Ovary (tissue), 3 donors: Measurements from ENCODE around the gene MEF2B.

Source experiments
- EP300 ChIP-seq: sonication (generic); formaldehyde crosslinking; IDR thresholded peaks from one replicate; pipeline ENCODE4 v1.6.1; 2017; ENCODE audit warnings: antibody characterized with exemption
- POLR2A ChIP-seq: fragments of 450-650 bp; IDR thresholded peaks from one replicate; pipeline ENCODE4 v1.6.1; 2017; ENCODE audit warnings: antibody characterized with exemption, mild to moderate bottlenecking, moderate library complexity
- TF ChIP-seq, protein P1 (sequence below), 3 donors: fragments of 450-650 bp in 2 of 3; fragments of 200-600 bp in 1 of 3; IDR thresholded peaks; one replicate each; pipeline versions ENCODE4 v1.5.1 to v1.8.0; 2016 to 2022; ENCODE audit warnings: antibody characterized with exemption in 3 of 3, mild to moderate bottlenecking in 1 of 3
- donor health status: DM: no; HTN: no; CAD: no.

DNA sequence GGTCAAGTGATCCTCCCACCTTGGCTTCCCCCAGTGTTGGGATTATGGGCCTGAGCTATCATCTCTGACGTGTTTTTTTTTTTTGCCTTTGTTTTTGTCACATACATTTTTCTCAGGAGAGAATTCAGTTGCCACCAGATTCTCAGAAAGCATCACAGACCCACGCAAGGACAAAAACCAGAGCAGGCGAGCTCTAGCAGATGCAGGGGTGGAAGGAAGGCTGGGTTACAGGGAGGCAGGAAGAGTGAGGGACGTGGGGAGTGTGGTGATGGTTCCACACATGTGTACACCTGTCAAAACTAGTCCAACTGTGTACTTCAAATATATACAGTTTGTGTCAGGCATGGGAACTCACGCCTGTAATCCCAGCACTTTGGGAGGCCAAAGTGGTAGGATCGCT is 36.1 kb downstream of the MEF2B start:
- TF ChIP-seq, protein P1, sequence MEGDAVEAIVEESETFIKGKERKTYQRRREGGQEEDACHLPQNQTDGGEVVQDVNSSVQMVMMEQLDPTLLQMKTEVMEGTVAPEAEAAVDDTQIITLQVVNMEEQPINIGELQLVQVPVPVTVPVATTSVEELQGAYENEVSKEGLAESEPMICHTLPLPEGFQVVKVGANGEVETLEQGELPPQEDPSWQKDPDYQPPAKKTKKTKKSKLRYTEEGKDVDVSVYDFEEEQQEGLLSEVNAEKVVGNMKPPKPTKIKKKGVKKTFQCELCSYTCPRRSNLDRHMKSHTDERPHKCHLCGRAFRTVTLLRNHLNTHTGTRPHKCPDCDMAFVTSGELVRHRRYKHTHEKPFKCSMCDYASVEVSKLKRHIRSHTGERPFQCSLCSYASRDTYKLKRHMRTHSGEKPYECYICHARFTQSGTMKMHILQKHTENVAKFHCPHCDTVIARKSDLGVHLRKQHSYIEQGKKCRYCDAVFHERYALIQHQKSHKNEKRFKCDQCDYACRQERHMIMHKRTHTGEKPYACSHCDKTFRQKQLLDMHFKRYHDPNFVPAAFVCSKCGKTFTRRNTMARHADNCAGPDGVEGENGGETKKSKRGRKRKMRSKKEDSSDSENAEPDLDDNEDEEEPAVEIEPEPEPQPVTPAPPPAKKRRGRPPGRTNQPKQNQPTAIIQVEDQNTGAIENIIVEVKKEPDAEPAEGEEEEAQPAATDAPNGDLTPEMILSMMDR (IDR thresholded peaks at IDR 0.05) = no peak
- no peak for TF ChIP-seq POLR2A
- TF ChIP-seq EP300 = no peak
